Measurements from ENCODE around the gene UQCRC2. TPM values are rescaled to one million over a fixed set of nuclear protein-coding genes. Genes with fewer than 3 reads are reported as not detected.

Gene UQCRC2
- total RNA-seq, 1 experiment from 2014 or later, result 343 TPM

DNA sequence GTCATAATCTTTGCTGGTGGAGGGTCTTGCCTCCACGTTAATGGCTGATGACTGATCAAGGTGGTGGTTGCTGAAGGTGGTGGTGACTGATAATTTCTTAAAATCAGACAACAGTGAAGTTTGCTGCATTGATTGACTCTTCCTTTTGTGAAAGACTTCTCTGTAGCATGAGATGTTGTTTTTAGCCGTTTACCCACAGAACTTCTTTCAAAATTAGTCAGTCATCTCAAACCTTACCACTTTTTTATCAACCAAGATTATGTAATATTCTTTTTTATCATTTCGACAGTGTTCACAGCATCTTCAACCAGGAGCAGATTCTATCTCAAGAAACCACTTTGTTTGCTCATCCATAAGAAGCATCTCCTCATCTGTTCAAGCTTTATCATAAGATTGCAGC, 5.9 kb downstream of the UQCRC2 start:
- Mint-ChIP-seq H3K27me3 (ENCODE audit: unreplicated experiment) (no peaks in the 10 kb centered on the region), H3K4me1 (ENCODE audit: low read depth, unreplicated experiment) (peaks cover 9% of the 10 kb centered on the region), H3K9me3 (ENCODE audit: low read depth, unreplicated experiment) (no peaks in the 10 kb centered on the region), H3K27ac (ENCODE audit: unreplicated experiment) (no peak overlapping the region), H3K36me3 (ENCODE audit: insufficient read depth, unreplicated experiment) (peaks cover 64% of the 10 kb centered on the region), H3K4me3 (ENCODE audit: low read depth, unreplicated experiment) (no peak overlapping the region)
- TF ChIP-seq, protein P1, sequence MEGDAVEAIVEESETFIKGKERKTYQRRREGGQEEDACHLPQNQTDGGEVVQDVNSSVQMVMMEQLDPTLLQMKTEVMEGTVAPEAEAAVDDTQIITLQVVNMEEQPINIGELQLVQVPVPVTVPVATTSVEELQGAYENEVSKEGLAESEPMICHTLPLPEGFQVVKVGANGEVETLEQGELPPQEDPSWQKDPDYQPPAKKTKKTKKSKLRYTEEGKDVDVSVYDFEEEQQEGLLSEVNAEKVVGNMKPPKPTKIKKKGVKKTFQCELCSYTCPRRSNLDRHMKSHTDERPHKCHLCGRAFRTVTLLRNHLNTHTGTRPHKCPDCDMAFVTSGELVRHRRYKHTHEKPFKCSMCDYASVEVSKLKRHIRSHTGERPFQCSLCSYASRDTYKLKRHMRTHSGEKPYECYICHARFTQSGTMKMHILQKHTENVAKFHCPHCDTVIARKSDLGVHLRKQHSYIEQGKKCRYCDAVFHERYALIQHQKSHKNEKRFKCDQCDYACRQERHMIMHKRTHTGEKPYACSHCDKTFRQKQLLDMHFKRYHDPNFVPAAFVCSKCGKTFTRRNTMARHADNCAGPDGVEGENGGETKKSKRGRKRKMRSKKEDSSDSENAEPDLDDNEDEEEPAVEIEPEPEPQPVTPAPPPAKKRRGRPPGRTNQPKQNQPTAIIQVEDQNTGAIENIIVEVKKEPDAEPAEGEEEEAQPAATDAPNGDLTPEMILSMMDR (IDR thresholded peaks at IDR 0.05; ENCODE audit: unreplicated experiment), result no peak
- DNase-seq, result no peak
- intact Hi-C loops (cut with micrococcal nuclease; ENCODE audit: unreplicated experiment), result no loop called here
- no TSS peak for BruUV-seq (replicated peaks)
- CTCF ChIA-PET, result no interaction called here

DNA sequence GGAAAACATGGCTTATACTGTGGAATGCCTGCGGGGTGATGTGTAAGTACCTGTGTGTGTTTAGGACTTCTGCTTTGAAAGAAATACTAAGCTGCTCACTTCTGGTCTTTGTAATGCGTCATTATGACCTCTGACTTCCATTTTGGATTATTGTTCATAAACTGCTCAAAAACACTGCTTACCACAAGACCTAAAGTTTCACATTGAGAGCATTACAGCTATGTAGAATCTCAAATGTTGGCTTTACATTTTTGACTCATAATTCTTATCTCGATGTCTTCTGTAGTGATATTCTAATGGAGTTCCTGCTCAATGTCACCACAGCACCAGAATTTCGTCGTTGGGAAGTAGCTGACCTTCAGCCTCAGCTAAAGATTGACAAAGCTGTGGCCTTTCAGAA, 9.3 kb downstream of the UQCRC2 start:
- Mint-ChIP-seq H3K27me3 (ENCODE audit: unreplicated experiment) (no peaks in the 10 kb centered on the region), H3K36me3 (ENCODE audit: insufficient read depth, unreplicated experiment) (peaks cover 53% of the 10 kb centered on the region), H3K4me3 (ENCODE audit: low read depth, unreplicated experiment) (no peak overlapping the region), H3K9me3 (ENCODE audit: low read depth, unreplicated experiment) (no peaks in the 10 kb centered on the region), H3K27ac (ENCODE audit: unreplicated experiment) (no peak overlapping the region), H3K4me1 (ENCODE audit: low read depth, unreplicated experiment) (no peaks in the 10 kb centered on the region)
- no TSS peak for BruUV-seq (replicated peaks)
- intact Hi-C loops (cut with micrococcal nuclease; ENCODE audit: unreplicated experiment), result no loop called here
- TF ChIP-seq, protein P1 (IDR thresholded peaks at IDR 0.05; ENCODE audit: unreplicated experiment), result no peak
- CTCF ChIA-PET, result no interaction called here
- DNase-seq, result no peak

DNA sequence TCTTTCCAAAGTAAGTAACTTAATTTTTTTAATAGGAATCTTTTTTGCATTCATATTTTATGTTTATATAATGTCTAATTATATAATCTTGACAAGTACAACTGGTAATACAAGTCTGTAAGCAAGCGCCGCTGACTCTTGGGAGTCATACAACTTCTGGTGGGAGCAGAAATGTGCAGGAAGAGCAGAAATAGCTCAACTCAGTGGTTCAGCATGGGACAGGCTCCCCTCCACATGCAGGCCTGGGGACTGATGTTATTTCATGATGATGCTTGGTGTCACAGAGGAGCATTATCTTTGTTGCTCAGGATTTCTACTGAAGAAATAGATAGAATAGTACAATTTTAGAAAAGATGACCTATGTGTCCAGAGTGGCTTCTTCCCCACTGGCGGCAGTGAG, 10.7 kb downstream of the UQCRC2 start:
- Mint-ChIP-seq H3K9me3 (ENCODE audit: low read depth, unreplicated experiment) (no peaks in the 10 kb centered on the region), H3K27ac (ENCODE audit: unreplicated experiment) (no peak overlapping the region), H3K36me3 (ENCODE audit: insufficient read depth, unreplicated experiment) (peaks cover 66% of the 10 kb centered on the region), H3K4me3 (ENCODE audit: low read depth, unreplicated experiment) (no peak overlapping the region), H3K27me3 (ENCODE audit: unreplicated experiment) (no peaks in the 10 kb centered on the region), H3K4me1 (ENCODE audit: low read depth, unreplicated experiment) (no peaks in the 10 kb centered on the region)
- intact Hi-C loops (cut with micrococcal nuclease; ENCODE audit: unreplicated experiment), result no loop called here
- no peak for DNase-seq
- BruUV-seq (replicated peaks), result no TSS peak
- TF ChIP-seq, protein P1 (IDR thresholded peaks at IDR 0.05; ENCODE audit: unreplicated experiment), result no peak
- CTCF ChIA-PET, result interaction anchor here (0.6 kb wide), 1 partner anchor 50 kb away, joined by 5 read pairs; no protein-coding TSS in a partner anchor

GRCh38 chr16:21964353-21964752, 11.2 kb downstream of the UQCRC2 start:
- CTCF ChIA-PET, result interaction anchor here (0.6 kb wide), 2 partner anchors 49 to 1576 kb away, joined by 3 to 5 read pairs; no protein-coding TSS in a partner anchor
- BruUV-seq (replicated peaks), result no TSS peak
- no peak overlapping the region for H3K27ac Mint-ChIP-seq (ENCODE audit: unreplicated experiment)
- H3K4me1 Mint-ChIP-seq (ENCODE audit: low read depth, unreplicated experiment), result no peaks in the 10 kb centered on the region
- H3K27me3 Mint-ChIP-seq (ENCODE audit: unreplicated experiment), result no peaks in the 10 kb centered on the region
- no peaks in the 10 kb centered on the region for H3K9me3 Mint-ChIP-seq (ENCODE audit: low read depth, unreplicated experiment)
- TF ChIP-seq, protein P1 (IDR thresholded peaks at IDR 0.05; ENCODE audit: unreplicated experiment), result no peak
- DNase-seq, result no peak
- intact Hi-C loops (cut with micrococcal nuclease; ENCODE audit: unreplicated experiment), result no loop called here
- H3K36me3 Mint-ChIP-seq (ENCODE audit: insufficient read depth, unreplicated experiment), result peaks cover 63% of the 10 kb centered on the region
- no peak overlapping the region for H3K4me3 Mint-ChIP-seq (ENCODE audit: low read depth, unreplicated experiment)

Measured in Calu3 (cell line).